Left lobe of liver (tissue), 2 donors: ENCODE data around the gene LINC00237. TPM values are rescaled to one million over a fixed set of nuclear protein-coding genes. Genes with fewer than 3 reads are reported as not detected.

Experiments used
- ATAC-seq: fragments of 200-7000 bp; cut with Tn5 transposase; one replicate; pipeline ENCODE4 v1.9.1; 2020; ENCODE audit warnings: mild to moderate bottlenecking, moderate library complexity
- DNase-seq: peaks from one replicate; pipeline ENCODE4 v3.0.0-alpha.2; 2020; ENCODE audit warnings: low spot score
- total RNA-seq: library from RNA; stranded (reverse); gene quantifications from one replicate; pipeline ENCODE4 v1.2.1, GENCODE V29; 2021
- donor health status: DM: no; HTN: no; CAD: no; lungs with moderate emphysema.
- donor health status: DM: no; HTN: yes; CAD: no.

Gene LINC00237
- total RNA-seq, 1 donor from 2014 or later, result not detected

DNA sequence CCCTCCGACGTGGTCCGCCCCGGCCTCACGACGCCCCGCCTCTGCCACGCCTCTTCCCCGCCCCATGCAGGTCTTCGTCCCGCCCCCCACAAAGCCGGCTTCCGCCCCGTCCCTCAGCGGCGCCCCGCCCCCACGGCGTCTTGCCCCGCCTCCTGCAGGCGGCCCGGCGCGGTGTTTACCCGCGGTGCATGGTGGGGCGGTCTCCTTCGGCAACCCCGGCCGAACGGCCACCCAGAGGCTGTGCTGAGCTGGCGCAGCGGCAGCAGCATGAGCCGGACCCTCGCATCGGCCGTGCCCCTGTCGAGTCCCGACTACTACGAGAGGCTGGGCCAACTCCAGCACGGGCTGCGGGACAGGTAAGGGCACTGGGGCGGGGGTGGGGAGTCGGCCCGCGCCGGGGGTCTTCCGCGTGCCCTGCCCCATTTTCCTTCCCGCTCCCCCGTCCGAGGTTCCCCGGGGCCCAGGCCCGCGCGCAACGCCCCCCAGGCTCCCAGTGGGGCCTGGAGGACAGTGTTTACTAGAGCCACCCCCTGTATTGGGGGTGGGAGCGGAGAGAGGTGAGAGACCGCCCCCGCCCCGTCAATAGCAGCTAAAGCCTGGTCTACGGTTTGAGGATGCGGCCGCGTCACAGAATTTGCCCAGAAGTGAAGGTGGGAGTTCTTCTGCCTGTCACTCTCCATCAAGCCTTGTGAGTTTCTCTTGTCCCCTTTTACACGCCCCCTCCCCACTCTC is 19.9 kb upstream of the LINC00237 start, which contains the start of gene KIZ:
TSS of gene KIZ (plus strand) at position 234 of the 732 bp plus-strand sequence. CDS start at position 268, 34 bp downstream.
- peak; percentile 98 for ATAC-seq
- DNase-seq, result peak; percentile 98

DNA sequence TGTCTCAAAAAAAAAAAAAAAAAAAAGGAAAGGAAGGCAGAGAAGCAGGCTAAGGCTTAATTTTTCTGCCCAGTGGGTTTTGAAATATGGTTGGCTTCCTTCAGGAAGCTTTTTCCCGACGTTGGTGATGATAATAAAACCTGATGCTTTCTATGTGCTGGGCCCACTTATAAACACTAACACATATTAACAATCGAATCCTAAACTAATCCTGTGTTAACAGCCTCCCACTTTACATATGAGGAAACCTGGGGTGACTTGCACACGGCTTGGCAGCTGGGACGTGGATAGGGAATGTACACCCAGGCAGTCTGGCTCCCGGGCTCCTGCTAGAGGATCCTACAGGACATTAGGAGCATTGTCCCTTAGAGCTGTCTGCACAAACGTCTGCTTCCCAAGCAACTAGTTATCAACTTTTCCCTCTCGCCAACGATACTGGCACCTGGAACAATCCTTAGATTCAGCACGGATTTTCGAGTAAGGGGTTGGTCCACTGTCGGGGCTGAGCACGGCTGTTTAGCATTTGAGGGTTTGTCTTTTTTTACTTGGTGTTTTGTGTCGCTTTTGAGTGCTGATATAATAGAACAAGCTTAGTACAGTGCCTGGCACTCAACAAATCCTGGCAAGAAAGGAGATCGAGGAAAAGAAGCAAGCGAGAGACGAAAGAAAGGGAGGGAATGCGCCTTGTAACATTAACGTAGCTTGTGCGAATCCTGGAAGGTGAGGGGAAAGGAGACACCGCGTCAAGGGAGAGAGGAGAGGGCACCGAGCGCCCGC is 19.1 kb upstream of the LINC00237 start:
- DNase-seq (peak; percentile 61), ATAC-seq (peak; percentile 70)

DNA sequence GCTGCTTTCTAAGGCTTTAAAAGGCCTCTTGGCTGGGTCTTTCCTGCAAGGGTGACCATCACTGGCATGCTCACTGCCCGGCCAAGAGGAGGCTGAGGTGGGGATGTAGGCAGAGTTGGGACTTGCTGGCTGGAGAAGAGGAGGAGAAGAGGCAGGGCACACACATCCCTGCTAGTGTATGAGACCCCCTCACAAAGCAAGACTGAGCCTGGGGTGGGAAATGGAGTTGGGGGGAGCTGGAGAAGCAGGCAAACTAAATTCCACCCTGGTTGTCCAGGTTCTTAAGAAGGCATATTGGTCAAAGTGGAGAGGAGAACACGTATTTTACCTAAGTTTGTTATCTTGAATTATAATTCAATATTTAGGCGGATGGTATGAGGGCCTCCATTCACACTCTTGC is 18.0 kb upstream of the LINC00237 start:
- DNase-seq (no peak), ATAC-seq (no peak)

DNA sequence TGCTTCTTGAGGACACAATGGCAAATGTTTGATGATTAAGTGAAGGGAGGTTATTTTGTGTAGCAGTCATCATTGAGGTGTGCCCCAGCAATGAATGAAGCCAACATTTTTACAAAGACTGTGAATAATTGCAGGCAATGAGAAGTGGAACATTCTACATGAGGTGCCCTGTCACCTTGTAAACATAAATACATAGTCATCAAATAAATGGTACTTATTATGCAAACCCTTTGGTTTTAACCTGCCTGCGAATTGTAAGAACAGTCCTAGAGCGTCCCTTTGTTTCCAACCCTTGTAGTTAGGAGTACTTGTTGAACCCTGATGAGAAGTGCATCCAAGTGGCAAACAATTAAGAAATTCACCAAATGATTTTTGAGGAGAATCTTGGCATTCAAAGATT is 12.6 kb upstream of the LINC00237 start:
- no peak for ATAC-seq
- DNase-seq, result no peak

DNA sequence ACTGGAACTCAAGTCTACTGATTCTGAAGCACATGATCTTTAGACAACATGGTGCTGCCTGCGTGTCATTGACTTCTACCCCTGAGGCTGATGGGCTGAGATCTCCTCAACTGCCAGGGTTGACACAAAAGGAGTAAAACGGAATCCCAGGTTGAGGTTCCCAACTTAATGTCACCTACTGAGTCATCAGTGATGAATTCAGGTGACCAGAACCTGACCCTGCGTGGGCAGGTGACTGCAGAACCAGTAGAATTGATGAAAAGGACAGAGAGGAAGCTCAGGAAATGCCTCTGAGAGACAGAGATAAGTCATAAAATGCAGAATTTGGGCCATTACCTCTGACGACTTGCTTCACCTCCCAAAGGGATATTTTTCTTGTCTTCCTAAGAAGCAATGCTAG is 12.0 kb upstream of the LINC00237 start:
- ATAC-seq, result no peak
- DNase-seq, result no peak

DNA sequence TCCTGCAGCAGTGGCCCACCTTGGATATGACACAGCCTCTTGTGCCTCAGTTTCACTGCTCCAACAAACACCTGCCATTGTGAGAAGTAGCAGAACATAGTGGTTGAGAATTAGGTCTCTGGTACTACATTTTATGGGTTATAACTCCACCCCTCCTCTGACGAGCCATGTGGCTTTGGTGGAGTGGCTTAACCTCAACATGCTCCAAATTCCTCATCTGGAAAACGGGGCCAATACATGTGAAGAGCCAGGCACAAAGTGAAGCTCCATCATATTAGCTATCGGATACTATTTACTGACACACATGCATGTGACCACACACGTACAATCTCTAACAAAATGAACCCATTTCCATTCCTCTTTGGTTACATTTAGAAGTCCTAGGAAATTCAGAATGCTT is 11.4 kb upstream of the LINC00237 start:
- ATAC-seq (no peak), DNase-seq (no peak)

DNA sequence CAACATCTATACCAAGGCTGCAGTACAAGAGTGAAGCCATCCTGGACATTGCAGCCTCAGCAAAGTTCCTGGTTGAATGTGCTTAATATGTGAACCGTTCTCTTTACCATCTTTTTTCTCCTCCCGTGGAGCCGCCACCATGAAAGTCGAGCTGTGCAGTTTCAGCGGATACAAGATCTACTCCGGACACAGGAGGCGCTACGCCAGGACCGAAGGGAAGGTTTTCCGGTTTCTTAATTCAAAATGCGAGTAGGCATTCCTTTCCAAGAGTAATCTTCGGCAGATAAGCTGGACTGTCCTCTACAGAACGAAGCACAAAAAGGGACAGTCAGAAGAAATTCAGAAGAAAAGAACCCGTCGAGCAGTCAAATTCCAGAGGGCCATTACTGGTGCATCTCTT is 8.4 kb upstream of the LINC00237 start:
- DNase-seq, result no peak

DNA sequence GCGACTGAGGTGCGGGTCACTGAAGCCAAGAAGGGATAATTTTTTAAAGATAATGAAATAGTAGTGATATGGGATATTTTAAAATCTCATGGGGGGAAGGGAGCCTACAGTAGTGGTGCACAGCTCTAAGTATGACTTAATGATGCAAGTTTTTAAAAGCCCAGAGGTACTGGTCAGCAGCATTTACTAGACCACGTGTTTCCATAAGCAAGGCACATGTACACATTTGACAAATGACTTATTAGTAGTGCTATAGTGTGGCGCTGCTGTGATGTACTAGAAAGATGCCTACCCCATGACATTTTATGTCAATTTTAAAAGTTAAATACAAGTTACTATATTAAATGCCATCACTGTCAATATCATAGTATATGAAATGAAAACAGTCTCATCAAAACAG is 7.5 kb upstream of the LINC00237 start:
- DNase-seq (no peak), ATAC-seq (no peak)

More for the DNA sequence above, 8.4 kb upstream of the LINC00237 start:
- no peak for ATAC-seq

DNA sequence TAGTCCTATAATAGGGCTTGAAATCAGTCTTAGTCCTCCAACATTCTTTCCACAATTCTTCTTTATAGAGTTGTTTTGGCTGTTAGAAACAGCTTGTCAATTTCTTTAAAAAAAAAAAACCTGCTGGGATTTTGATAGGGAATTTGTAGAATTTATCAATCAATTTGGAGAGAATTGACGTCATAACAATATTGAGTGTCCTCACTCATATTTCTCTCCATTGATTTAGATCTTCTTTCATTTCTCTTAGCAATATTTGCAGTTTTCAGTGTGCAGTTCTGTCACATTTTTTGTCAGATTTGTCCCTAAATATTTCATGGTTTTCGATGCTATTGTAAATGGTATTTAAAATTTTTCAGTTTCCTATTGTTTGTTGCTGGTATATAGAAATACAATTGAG is 5.3 kb upstream of the LINC00237 start:
- no peak for ATAC-seq
- no peak for DNase-seq

DNA sequence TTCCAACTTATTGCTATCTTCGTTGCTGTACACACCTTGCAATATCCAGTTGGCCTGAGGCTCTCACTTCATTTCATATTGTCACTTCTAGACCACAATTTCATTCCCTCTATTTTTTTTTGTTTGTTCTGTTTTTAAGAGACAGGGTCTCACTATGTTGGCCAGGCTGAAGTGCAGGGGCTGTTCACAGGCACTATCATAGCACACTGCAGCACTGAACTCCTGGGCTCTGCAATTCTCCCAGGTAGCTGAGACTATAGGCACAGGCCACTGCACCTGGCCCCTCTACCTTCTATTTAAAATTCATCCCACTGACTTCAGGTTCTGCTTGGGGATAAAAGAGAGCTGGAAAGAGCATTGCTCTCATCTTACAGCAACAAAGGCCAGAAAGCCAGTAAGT is 4.7 kb upstream of the LINC00237 start:
- ATAC-seq, result no peak
- no peak for DNase-seq

DNA sequence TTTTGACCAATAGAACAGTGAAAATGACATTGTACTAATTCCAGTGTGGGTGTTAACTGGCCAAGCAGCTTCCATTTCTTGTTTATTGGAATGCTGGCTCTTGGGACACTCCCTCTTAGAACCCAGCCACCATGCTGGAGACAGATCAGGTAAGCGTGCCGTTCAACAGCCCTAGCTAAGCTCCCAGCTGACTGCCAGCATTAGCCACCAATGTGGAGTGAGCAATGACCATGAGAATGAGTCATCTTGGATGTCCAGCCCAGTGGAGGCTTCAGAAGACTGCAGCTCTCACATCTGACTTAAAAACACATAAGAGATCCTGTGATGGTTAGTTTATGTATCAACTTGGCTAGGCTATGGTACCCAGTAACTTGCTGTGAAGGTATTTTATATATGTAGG is 3.0 kb upstream of the LINC00237 start:
- ATAC-seq, result no peak
- DNase-seq, result no peak

DNA sequence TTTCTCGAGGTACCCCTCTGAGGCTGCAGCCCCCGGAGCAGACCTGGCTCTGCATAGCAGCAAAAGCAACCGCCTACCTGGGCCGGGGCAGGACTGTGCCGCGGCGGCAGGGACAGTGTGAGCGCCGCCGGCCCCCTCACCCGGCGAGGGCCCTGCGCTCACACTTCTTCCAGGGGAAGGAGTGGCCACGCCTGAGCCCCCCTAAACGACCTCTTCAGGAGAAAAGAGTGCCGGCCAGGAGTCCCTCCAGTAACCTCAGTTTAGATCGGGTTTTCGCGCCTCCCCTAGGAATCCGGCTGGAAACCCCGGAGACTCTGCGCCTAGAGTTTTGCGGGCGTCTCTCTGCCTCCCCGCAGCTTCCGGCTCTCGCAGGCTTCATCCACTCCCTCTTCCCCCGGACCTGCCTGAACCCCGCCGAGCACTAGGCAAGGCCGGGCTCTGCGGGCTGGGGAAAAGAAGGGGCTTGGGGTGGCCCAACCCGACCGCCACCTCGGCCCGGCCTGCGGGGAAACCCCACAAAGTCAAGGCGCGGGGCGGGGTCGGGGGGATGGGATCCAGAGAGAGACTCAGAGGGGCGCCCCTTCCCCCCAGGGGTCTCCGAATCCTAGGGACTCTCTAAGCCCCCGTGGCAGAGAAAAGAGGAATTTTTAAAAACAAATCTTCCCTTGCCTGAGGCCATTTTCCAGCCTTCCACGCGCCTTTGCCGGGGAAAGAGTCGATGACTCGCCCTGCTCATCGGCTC is 558 bp downstream of the LINC00237 start:
- ATAC-seq, result no peak
- no peak for DNase-seq

DNA sequence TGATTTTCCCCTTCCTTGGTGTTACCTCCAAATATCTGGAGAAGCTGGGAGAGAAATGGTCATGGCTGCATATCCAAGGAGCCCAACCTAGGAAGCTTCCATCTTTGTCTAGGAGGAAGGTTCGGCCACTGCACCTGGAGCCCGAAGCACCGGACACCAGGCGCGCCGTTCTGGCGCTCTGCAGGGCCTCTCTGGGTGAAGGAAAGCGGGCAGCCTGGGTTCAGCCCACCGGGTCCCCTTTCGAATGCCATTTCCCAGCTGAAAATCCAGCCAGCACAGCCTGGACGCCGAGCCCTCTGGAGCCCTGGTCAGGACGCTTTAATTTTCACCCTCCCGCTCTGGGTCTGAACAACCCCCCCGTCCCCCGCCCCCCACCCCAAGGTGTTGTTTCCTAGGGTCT is 1.2 kb downstream of the LINC00237 start:
- DNase-seq, result no peak
- no peak for ATAC-seq

DNA sequence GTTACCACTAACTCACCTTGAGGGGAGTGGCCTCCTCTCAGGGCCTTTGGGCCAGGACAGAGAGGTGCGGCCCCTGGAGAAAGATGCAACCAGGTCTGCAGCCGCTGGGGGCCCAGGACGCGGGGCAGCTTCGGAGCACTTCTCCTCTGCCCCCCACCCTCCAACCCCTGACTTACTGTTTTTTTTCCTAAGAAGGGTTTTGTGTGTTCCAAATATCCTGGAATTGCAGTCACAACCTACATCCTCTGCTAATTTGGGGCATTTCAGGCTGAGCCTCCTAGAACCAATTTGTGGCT is 1.7 kb downstream of the LINC00237 start:
- ATAC-seq (no peak), DNase-seq (no peak)

DNA sequence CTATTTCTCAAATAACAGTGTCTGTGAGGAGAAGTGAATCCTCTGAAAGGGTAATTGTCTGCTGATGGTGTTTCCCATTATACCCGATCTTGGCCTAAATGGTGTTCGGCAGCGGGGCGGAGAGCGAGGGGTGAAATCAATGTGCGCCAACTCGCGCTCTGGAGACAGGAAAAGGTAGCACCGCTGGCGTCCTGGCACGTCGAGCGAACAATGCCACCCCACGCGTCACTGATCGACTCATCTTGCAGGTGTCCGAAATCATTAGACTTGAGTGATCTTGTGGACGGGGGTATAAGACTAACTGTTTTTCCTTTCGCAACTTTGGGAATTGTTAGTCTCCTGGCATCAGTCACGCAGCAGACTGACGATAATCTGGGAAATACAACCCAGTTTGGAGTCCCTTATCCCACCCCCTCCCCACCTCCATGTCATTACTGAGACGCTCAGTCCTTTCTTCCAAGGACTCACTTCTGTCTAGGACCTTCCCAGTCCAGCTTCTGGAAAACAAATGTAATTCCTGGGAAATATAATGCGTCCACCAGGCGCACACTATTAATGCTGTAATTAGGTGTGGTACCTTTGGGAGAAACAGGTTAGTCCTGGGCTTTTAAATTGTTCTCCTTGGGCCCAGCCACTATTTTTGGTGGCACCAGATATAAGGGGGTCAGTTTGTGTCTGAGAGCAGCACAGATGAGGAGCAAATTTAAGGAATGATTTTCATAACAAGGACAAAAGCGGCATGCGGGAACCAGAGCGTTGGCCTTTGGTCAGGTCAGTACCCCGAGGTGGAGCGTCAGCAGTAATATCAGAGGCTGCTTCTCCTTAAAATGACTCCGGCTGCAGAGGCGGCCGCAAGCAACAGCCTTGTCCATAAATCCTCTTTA is 2.3 kb downstream of the LINC00237 start:
- no peak for DNase-seq
- no peak for ATAC-seq

DNA sequence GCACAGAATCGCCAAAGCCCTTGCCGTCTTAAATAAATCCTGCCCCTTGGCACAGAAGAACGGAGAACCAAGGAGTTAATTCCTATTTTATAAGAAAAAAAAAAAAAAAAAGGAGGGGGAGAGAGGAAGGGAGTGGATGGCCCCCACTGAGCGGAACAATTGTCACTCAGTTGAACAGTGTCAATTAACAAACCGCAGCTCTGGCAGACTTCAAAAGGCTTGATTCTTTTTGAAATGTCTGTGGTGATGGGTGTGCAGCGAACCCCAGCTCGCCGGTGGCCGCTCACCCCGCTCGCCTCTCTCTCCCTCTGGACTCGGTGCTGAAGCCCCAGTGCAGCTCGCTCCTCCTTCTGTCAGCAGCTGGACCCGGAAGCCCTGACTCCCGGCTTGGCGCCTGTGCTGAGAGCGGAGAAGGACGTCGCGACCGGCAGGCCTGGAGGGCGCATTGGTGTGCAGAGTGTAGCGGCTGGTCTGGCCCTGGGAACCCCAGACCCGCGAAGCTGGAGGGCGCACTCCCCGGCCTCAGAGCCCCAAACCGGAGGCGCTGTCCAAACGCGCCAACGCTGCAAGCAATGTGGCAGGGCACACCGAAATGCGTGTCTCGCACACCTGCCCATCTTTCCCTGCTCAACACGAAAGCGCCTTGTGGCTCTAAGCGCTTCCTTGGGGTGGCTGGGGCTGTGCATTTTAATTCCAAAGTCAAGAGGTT is 3.4 kb downstream of the LINC00237 start:
- DNase-seq (no peak), ATAC-seq (peak; percentile 65)

DNA sequence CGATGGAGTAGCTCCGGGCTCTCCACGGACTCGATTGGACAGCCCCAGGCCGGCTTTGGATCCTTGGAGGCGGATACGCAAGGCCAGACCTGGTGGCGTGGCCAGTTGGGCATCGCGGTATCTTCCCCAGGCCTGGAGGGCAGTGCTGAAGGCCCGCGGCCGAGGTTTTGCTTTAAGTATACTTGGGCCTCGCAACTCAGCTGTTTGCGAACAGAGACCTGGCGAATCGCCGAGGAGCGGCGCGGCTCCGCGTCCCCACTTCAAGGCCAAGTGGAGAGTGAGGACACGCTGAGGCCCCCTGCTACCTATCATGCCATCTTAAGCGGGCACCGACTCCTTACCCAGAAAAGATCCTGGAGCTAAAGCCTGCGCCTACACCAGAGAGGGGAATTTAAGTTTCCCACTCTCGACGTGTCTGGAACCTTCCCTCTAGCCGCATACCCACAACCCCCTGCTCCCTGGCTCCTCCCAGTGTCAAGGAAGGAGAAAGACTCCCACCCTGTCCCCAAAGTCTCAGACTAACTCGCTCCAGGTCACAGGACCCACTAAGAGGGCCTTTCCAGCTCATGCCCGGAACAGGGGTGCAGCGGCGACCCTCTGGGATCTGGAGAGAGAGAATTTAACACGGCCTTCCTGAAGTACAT is 4.1 kb downstream of the LINC00237 start:
- no peak for DNase-seq

DNA sequence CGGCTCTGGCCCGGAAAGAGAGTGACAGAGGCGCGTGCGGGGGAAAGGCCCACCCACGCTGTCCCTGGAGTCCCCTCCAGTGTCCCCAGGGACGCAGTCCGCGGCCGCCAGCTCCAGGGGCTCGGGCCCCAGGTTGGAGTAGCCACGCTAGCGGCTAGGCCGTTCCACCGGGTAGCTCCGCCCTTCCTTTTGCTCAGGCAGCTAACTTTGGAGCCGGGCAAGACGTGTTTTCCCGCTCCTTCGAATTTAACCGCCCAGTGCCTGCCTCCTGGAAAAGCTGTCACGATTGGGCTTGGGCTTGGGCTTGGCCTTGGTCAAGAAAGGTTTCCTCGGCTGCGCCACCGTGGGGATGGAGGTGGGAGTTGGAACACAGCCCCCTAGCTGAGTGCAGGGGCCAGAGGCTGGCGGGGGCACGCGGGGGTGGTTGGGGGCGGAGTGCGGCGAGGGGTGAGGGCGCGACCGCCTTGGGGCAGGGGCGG is 4.7 kb downstream of the LINC00237 start:
- no peak for DNase-seq
- ATAC-seq, result no peak

More for the DNA sequence above, 4.1 kb downstream of the LINC00237 start:
- peak; percentile 19 for ATAC-seq
